PC-9 (cell line): ENCODE measurements around the gene ITM2C. TPM values are rescaled to one million over a fixed set of nuclear protein-coding genes. Genes with fewer than 3 reads are reported as not detected.
A peak's percentile ranks its signal among the peaks of the same experiment; 100 is the strongest.

Experiments
- BruUV-seq: library from RNA; stranded (reverse); fragments of 400-500 nt; replicated peaks from 2 replicates; lab custom pipeline; 2021; lab: Mats Ljungman, UMichigan
- CTCF ChIA-PET: fragments of 300-600 bp; sonication (Branson Sonifier 250); formaldehyde crosslinking; loops from one replicate; lab custom pipeline; 2022; ENCODE audit warnings: antibody characterized with exemption; lab: Charles Lee
- POLR2A ChIA-PET: fragments of 300-600 bp; sonication (Branson Sonifier 250); formaldehyde crosslinking; loops from one replicate; lab custom pipeline; 2022; ENCODE audit warnings: antibody characterized with exemption; ENCODE audit not compliant: unreplicated experiment; lab: Charles Lee
- DNase-seq, 2 experiments: peaks; one replicate each; pipeline versions ENCODE4 v3.0.0 to v3.0.0-alpha.2; 2015 to 2022; ENCODE audit warnings: mixed read lengths in 1 of 2
- H2AFZ ChIP-seq: fragments of 200-600 bp; sonication (generic); 2 replicates; pipeline ENCODE4 v1.8.1; 2017; ENCODE audit warnings: antibody characterized with exemption
- H3F3A ChIP-seq: fragments of 200-600 bp; sonication (generic); 2 replicates; pipeline ENCODE4 v1.8.1; 2017; ENCODE audit warnings: antibody characterized with exemption, mild to moderate bottlenecking, low read depth; ENCODE audit not compliant: insufficient read depth
- H3K27ac ChIP-seq: fragments of 200-600 bp; sonication (generic); 2 replicates; pipeline ENCODE4 v1.6.1; 2016; ENCODE audit warnings: mixed run types
- H3K27me3 ChIP-seq: fragments of 200-600 bp; sonication (generic); 2 replicates; pipeline ENCODE4 v1.6.1; 2016; ENCODE audit warnings: low read depth, mixed run types; ENCODE audit not compliant: insufficient read depth
- H3K36me3 ChIP-seq: fragments of 200-600 bp; sonication (generic); 2 replicates; pipeline ENCODE4 v1.6.1; 2016; ENCODE audit warnings: low read depth, mixed run types
- H3K4me1 ChIP-seq: fragments of 200-600 bp; sonication (generic); replicated peaks from 2 replicates; pipeline ENCODE4 v1.6.1; 2016; ENCODE audit warnings: mixed run types; ENCODE audit not compliant: insufficient read depth
- H3K4me2 ChIP-seq: fragments of 200-600 bp; sonication (generic); 2 replicates; pipeline ENCODE4 v1.6.1; 2017; ENCODE audit warnings: mixed run types
- H3K4me3 ChIP-seq: fragments of 200-600 bp; sonication (generic); 2 replicates; pipeline ENCODE4 v1.6.1; 2016; ENCODE audit warnings: mixed run types
- H3K79me2 ChIP-seq: fragments of 200-600 bp; sonication (generic); 2 replicates; pipeline ENCODE4 v1.6.1; 2017; ENCODE audit warnings: low read depth, mixed run types
- H3K9me2 ChIP-seq: fragments of 200-600 bp; sonication (generic); 2 replicates; pipeline ENCODE4 v1.8.1; 2017; ENCODE audit warnings: mild to moderate bottlenecking; ENCODE audit not compliant: insufficient read depth
- H3K9me3 ChIP-seq: fragments of 200-600 bp; sonication (generic); 2 replicates; pipeline ENCODE4 v1.8.1; 2016; ENCODE audit warnings: low read depth; ENCODE audit not compliant: insufficient read depth
- H4K20me1 ChIP-seq: fragments of 200-600 bp; sonication (generic); 2 replicates; pipeline ENCODE4 v1.8.1; 2017; ENCODE audit not compliant: insufficient read depth
- EZH2 ChIP-seq: fragments of 200-600 bp; sonication (generic); IDR thresholded peaks from 2 replicates; pipeline ENCODE4 v1.8.0; 2017; ENCODE audit warnings: antibody characterized with exemption, low read depth
- intact Hi-C: fragments of 100-400 bp; cut with micrococcal nuclease; formaldehyde crosslinking; loops from one replicate; pipeline ENCODE4 v1.10.0; 2022; ENCODE audit not compliant: unreplicated experiment
- total RNA-seq: library from RNA; stranded (reverse); gene quantifications from 2 replicates; pipeline ENCODE4 v1.2.3, GENCODE V29; 2021
- TF ChIP-seq, protein P1 (sequence below): fragments of 200-600 bp; sonication (generic); conservative IDR thresholded peaks from 2 replicates; pipeline ENCODE4 v1.6.1; 2017; ENCODE audit warnings: mixed run types, antibody characterized with exemption, mild to moderate bottlenecking, moderate library complexity

ITM2C gene
- total RNA-seq, 1 experiment from 2014 or later: 76.0 TPM

DNA sequence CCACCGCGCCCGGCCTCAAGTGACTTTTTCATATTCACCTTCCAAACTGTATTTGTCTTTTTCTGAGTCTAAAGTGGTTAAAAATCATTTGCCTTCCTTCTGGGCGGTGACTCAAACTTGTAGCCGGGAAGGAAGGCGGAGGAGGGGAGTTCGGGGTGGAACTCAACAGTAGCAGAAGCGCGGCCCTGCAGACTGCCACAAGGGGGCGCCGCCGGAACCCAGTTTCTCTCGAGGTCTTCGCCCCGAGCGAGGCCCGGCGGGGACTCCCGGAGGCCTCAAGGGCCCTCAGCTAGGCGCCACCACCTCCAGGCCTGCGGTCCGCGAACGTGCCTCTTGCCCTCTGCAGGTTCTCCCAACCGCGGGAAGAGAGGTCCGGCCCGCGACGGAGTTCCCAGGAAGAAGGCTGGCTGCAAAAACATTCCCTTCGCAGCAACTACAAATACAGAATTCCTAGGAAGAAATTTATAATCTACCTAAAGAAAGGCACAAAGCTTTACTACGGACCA lies 16.8 kb upstream of the ITM2C start:
- no peaks in the 10 kb centered on the region for H3K79me2 ChIP-seq
- TF ChIP-seq, protein P1, sequence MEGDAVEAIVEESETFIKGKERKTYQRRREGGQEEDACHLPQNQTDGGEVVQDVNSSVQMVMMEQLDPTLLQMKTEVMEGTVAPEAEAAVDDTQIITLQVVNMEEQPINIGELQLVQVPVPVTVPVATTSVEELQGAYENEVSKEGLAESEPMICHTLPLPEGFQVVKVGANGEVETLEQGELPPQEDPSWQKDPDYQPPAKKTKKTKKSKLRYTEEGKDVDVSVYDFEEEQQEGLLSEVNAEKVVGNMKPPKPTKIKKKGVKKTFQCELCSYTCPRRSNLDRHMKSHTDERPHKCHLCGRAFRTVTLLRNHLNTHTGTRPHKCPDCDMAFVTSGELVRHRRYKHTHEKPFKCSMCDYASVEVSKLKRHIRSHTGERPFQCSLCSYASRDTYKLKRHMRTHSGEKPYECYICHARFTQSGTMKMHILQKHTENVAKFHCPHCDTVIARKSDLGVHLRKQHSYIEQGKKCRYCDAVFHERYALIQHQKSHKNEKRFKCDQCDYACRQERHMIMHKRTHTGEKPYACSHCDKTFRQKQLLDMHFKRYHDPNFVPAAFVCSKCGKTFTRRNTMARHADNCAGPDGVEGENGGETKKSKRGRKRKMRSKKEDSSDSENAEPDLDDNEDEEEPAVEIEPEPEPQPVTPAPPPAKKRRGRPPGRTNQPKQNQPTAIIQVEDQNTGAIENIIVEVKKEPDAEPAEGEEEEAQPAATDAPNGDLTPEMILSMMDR: peak; percentile 81
- TF ChIP-seq EZH2: no peak
- no peaks in the 10 kb centered on the region for H3K36me3 ChIP-seq
- BruUV-seq: no TSS peak
- H3K9me2 ChIP-seq: no peaks in the 10 kb centered on the region
- H4K20me1 ChIP-seq: no peaks in the 10 kb centered on the region
- H3K27me3 ChIP-seq: peaks cover 13% of the 10 kb centered on the region; the same call in 1 of the 2 replicates
- ChIA-PET POLR2A (no interaction called here), CTCF (no interaction called here)
- peak overlapping the region; percentile 63 for H3K4me2 ChIP-seq
- peak overlapping the region; percentile 3; the same call in 1 of the 2 replicates for H3K4me3 ChIP-seq
- peak overlapping the region; percentile 49; the same call in 1 of the 2 replicates for H2AFZ ChIP-seq
- intact Hi-C loops: loop anchor here (2.0 kb wide), 2 partner anchors 61 to 139 kb away; no protein-coding TSS in a partner anchor
- H3K4me1 ChIP-seq: no peaks in the 10 kb centered on the region
- DNase-seq: peak; percentile 60 to 80
- H3K9me3 ChIP-seq: no peaks in the 10 kb centered on the region
- H3F3A ChIP-seq: no peaks in the 10 kb centered on the region
- H3K27ac ChIP-seq: no peak overlapping the region

DNA sequence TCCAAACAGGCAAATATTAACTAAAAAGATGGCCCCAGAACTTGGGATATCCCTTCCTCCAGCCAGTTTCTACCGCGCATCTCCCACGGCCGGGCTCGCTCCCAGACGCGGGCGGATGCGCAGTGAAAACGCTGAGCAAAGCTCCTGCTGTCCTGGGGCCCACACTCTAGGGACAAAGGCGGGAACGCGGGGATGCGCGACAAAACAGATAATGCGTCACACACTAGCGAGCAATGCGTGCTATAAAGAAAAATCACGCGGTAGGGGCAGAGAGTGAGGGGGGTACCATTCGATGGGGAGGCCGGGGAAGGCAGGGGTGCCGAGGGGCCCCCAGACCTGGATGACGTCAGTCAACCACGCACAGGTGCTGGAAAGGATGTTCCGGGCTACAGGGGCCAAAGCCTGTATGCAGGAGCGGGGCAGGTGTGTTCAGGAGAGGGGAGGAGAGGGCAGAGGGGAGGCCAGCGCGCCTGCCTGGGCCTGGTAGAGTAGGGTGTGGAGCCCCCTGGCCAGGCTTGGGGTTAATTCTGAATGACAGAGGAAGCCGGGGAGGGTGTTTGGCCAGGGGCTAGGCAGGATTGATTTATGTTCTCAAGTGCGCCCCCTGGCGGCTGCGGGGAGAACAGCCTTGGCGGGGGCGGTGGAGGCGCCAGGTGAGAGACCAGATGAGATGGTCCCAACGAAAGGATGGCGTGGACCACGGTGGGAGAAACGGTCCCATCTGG lies 14.9 kb upstream of the ITM2C start:
- H3K4me3 ChIP-seq: no peak overlapping the region
- H3F3A ChIP-seq: no peaks in the 10 kb centered on the region
- BruUV-seq: no TSS peak
- TF ChIP-seq EZH2: no peak
- TF ChIP-seq, protein P1: peak; percentile 75
- H3K27me3 ChIP-seq: peaks cover 8% of the 10 kb centered on the region; the same call in 1 of the 2 replicates
- intact Hi-C loops: loop anchor here (2.0 kb wide), 2 partner anchors 59 to 137 kb away; no protein-coding TSS in a partner anchor
- no peaks in the 10 kb centered on the region for H3K36me3 ChIP-seq
- H3K4me2 ChIP-seq: no peak overlapping the region
- H3K9me3 ChIP-seq: no peaks in the 10 kb centered on the region
- POLR2A ChIA-PET: no interaction called here
- peak in 1 of 2 experiments; percentile 53 for DNase-seq
- no peaks in the 10 kb centered on the region for H4K20me1 ChIP-seq
- no peaks in the 10 kb centered on the region for H3K9me2 ChIP-seq
- no peaks in the 10 kb centered on the region for H3K4me1 ChIP-seq
- no peaks in the 10 kb centered on the region for H3K79me2 ChIP-seq
- no peak overlapping the region for H3K27ac ChIP-seq
- CTCF ChIA-PET: interaction anchor here (0.6 to 0.7 kb wide), 2 partner anchors 130 to 611 kb away, joined by 3 to 9 read pairs; no protein-coding TSS in a partner anchor
- H2AFZ ChIP-seq: no peak overlapping the region

DNA sequence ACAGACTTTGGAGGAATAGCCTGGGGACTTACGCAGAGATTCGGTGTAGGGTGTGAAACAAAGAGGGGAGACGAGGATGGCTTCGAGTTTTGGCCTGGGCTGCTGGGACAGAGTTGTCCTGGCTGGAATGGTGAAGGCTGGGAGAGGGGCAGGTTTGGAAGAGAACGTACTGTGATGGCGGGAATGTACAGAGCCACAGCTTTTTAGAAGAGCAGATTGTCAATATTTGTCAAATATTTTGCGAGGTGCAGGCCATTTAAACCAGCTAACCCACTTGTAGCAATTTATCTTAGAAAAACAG lies 14.4 kb upstream of the ITM2C start:
- ChIA-PET POLR2A (no interaction called here), CTCF (no interaction called here)
- Histone ChIP-seq H3K9me2 (no peaks in the 10 kb centered on the region), H2AFZ (no peak overlapping the region), H3K27ac (no peak overlapping the region), H3K9me3 (no peaks in the 10 kb centered on the region), H3F3A (no peaks in the 10 kb centered on the region), H3K4me2 (no peak overlapping the region), H3K36me3 (no peaks in the 10 kb centered on the region), H3K4me3 (no peak overlapping the region), H3K79me2 (no peaks in the 10 kb centered on the region), H3K4me1 (no peaks in the 10 kb centered on the region), H3K27me3 (peaks cover 4% of the 10 kb centered on the region; the same call in 1 of the 2 replicates), H4K20me1 (no peaks in the 10 kb centered on the region)
- DNase-seq: no peak
- BruUV-seq: no TSS peak
- intact Hi-C loops: no loop called here
- TF ChIP-seq EZH2: no peak
- TF ChIP-seq, protein P1: peak; percentile 17; the same call in 1 of the 2 replicates
